Large intestine (tissue), 3 donors: Measurements from ENCODE around the gene BRD9. TPM values are rescaled to one million over a fixed set of nuclear protein-coding genes. Genes with fewer than 3 reads are reported as not detected.

Source experiments
- DNase-seq, 2 donors: peaks; one replicate each; pipeline versions ENCODE4 v3.0.0 to v3.0.0-alpha.2; 2013
- H3K27ac ChIP-seq: one replicate; pipeline ENCODE4 v1.5.1; 2013; ENCODE audit warnings: low read length
- H3K27me3 ChIP-seq: 2 replicates; pipeline ENCODE4 v1.6.1; 2013; ENCODE audit warnings: low read length; ENCODE audit not compliant: control insufficient read depth, insufficient read depth
- H3K36me3 ChIP-seq: 2 replicates; pipeline ENCODE4 v1.6.1; 2013; ENCODE audit warnings: low read length; ENCODE audit not compliant: control insufficient read depth, insufficient read depth
- H3K4me1 ChIP-seq: one replicate; pipeline ENCODE4 v1.6.1; 2013; ENCODE audit warnings: low read length; ENCODE audit not compliant: control insufficient read depth, insufficient read depth
- H3K4me3 ChIP-seq: one replicate; pipeline ENCODE4 v1.5.1; 2013; ENCODE audit warnings: low read length
- H3K9me3 ChIP-seq: one replicate; pipeline ENCODE4 v1.6.1; 2013; ENCODE audit warnings: mild to moderate bottlenecking, low read depth, low read length, moderate library complexity; ENCODE audit not compliant: control insufficient read depth
- WGBS: methylation state at CpG from one replicate; pipeline ENCODE4 v1.1.5; 2013; ENCODE audit warnings: low lambda C conversion rate; ENCODE audit not compliant: insufficient coverage; 5-methylcytosine and 5-hydroxymethylcytosine counted together
- polyA plus RNA-seq: library from polyadenylated mRNA; unstranded; fragments of 120-200 nt; gene quantifications from one replicate; pipeline ENCODE4 v1.2.1, GENCODE V29; 2013

BRD9 gene
- polyA plus RNA-seq, 1 donor, result 36.2 TPM

DNA sequence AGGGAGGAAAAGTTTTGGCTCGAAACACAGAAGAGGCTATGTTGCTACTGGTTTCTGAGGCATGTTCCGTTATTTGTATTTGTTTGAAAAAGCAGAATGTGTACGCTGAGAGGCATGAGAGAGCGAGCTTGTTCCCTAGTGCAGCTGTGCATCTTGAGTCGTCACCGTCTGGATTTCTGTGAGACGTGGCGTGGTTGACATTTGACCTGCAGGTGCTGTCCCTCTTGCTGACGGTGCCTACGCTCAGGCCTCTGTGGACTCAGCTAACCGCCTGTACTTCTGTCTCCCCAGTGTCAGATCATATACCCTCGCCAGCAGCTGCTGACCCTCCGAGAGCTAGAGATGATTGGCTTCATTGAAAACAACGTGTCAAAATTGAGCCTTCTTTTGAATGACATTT, 21.6 kb upstream of the BRD9 start:
- Histone ChIP-seq H3K4me1 (no peaks in the 10 kb centered on the region), H3K27ac (no peak overlapping the region), H3K4me3 (no peak overlapping the region), H3K36me3 (peaks cover 27% of the 10 kb centered on the region), H3K9me3 (no peaks in the 10 kb centered on the region), H3K27me3 (no peaks in the 10 kb centered on the region)
- 100% methylated on average over 1 of the region's 14 CpGs for WGBS
- no peak for DNase-seq

GRCh38 chr5:912280-913091, 19.9 kb upstream of the BRD9 start:
- Histone ChIP-seq H3K27ac (no peak overlapping the region), H3K4me1 (no peaks in the 10 kb centered on the region), H3K36me3 (peaks cover 37% of the 10 kb centered on the region), H3K4me3 (no peak overlapping the region), H3K27me3 (no peaks in the 10 kb centered on the region), H3K9me3 (no peaks in the 10 kb centered on the region)
- WGBS, result no CpG with 5 or more reads among the region's 44 CpGs
- no peak for DNase-seq

- no peak overlapping the region for H3K27ac ChIP-seq
- no peaks in the 10 kb centered on the region for H3K4me1 ChIP-seq
- no CpG with 5 or more reads among the region's 11 CpGs for WGBS
- H3K27me3 ChIP-seq, result no peaks in the 10 kb centered on the region
- H3K9me3 ChIP-seq, result no peaks in the 10 kb centered on the region
- H3K4me3 ChIP-seq, result no peak overlapping the region
- no peak for DNase-seq
- H3K36me3 ChIP-seq, result peaks cover 34% of the 10 kb centered on the region
Observed at GRCh38 chr5:911601-912000, 19.0 kb upstream of the BRD9 start.

GRCh38 chr5:910769-911160, 18.2 kb upstream of the BRD9 start:
- no peak overlapping the region for H3K27ac ChIP-seq
- DNase-seq, result no peak
- no peaks in the 10 kb centered on the region for H3K9me3 ChIP-seq
- peaks cover 31% of the 10 kb centered on the region for H3K36me3 ChIP-seq
- H3K4me3 ChIP-seq, result no peak overlapping the region
- H3K27me3 ChIP-seq, result no peaks in the 10 kb centered on the region
- no CpG with 5 or more reads among the region's 7 CpGs for WGBS
- H3K4me1 ChIP-seq, result no peaks in the 10 kb centered on the region

- no peaks in the 10 kb centered on the region for H3K27me3 ChIP-seq
- peaks cover 34% of the 10 kb centered on the region for H3K36me3 ChIP-seq
- DNase-seq, result no peak
- no peaks in the 10 kb centered on the region for H3K4me1 ChIP-seq
- H3K27ac ChIP-seq, result no peak overlapping the region
- no peaks in the 10 kb centered on the region for H3K9me3 ChIP-seq
- no CpG with 5 or more reads among the region's 18 CpGs for WGBS
- no peak overlapping the region for H3K4me3 ChIP-seq
Observed at GRCh38 chr5:909994-910768, 17.6 kb upstream of the BRD9 start.

DNA sequence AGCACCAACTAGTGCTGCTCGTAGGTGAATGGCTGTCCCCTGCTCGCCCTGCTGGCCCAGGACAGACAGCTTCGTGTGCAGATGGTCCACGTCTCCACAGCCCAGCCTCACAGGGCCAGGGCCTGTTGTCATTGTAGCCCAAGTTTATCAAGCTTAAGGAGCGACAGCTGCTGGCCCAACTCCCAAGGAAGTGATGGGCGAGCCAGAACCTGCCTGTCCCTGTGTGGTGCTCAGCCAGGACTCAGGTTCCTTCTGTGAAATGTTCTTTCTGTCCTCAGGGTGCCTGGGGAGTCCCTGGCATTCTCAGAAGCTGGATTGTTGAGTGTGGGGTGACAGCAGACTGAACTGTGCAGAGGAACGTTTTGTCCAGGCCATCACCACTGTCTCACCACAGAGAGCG, 16.5 kb upstream of the BRD9 start:
- Histone ChIP-seq H3K27me3 (no peaks in the 10 kb centered on the region), H3K9me3 (no peaks in the 10 kb centered on the region), H3K36me3 (peaks cover 29% of the 10 kb centered on the region), H3K27ac (no peak overlapping the region), H3K4me3 (no peak overlapping the region), H3K4me1 (no peaks in the 10 kb centered on the region)
- DNase-seq, result no peak
- no CpG with 5 or more reads among the region's 8 CpGs for WGBS

DNA sequence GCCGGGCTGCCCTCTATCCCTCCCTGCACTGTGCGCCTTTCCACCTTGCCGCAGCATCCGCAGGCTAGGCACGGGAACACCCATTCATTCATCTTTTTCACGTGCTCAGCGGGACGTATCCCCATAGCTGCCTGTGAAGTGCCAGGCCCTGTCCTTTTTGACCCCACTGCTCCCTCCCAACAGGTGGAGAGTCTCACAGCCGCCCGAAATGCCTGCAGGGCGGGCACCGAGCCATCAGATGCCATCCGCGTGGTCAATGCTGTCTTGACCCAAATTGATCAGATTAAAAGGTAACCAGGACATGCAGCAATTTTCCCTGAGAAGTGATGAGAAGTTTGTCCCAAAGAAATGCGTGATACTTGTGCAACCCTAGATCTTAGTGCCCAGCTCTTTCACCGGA, 15.6 kb upstream of the BRD9 start:
- 100% methylated on average over 1 of the region's 16 CpGs for WGBS
- no peak overlapping the region for H3K27ac ChIP-seq

GRCh38 chr5:907366-907910, 14.8 kb upstream of the BRD9 start:
- Histone ChIP-seq H3K4me3 (no peak overlapping the region), H3K4me1 (no peaks in the 10 kb centered on the region), H3K27me3 (no peaks in the 10 kb centered on the region), H3K27ac (no peak overlapping the region), H3K36me3 (peaks cover 27% of the 10 kb centered on the region), H3K9me3 (no peaks in the 10 kb centered on the region)
- no peak for DNase-seq
- WGBS, result no CpG with 5 or more reads among the region's 7 CpGs

More for the DNA sequence above, 15.6 kb upstream of the BRD9 start:
- Histone ChIP-seq H3K4me3 (no peak overlapping the region), H3K27me3 (no peaks in the 10 kb centered on the region), H3K36me3 (peaks cover 27% of the 10 kb centered on the region), H3K4me1 (no peaks in the 10 kb centered on the region), H3K9me3 (no peaks in the 10 kb centered on the region)
- DNase-seq, result no peak

DNA sequence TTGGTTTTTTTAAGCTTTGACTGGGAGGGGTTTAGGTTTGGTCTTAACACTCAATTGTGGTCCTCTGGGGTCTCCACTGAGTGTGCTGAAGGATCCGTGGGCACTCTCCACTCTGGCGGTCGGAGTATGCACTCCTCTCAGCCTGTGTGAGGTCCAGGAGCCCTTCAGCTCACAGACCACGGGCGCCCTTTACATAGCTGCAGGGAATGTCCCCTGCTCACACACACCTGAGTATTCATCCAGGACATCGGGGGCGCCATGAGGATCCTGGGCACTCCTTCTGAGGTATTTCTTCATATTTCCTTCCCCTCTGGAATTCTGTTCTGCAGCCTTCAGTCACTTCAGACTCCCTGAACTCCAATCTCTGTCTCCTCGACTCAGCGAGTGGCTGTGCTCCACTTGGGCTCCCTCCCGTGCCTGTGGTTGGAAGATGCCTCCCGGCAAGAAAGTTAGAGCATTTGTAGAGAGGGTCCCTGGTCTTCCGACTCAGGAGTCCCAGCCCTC, 12.6 kb upstream of the BRD9 start:
- Histone ChIP-seq H3K36me3 (peaks cover 27% of the 10 kb centered on the region), H3K27me3 (no peaks in the 10 kb centered on the region), H3K9me3 (no peaks in the 10 kb centered on the region), H3K4me3 (no peak overlapping the region), H3K27ac (no peak overlapping the region), H3K4me1 (no peaks in the 10 kb centered on the region)
- WGBS, result no CpG with 5 or more reads among the region's 12 CpGs
- DNase-seq, result no peak

GRCh38 chr5:903756-904096, 11.1 kb upstream of the BRD9 start:
- no peaks in the 10 kb centered on the region for H3K27me3 ChIP-seq
- WGBS, result 96% methylated on average over 4 of the region's 6 CpGs
- H3K4me3 ChIP-seq, result no peak overlapping the region
- H3K27ac ChIP-seq, result no peak overlapping the region
- no peak for DNase-seq
- H3K36me3 ChIP-seq, result peaks cover 20% of the 10 kb centered on the region
- H3K4me1 ChIP-seq, result no peaks in the 10 kb centered on the region
- H3K9me3 ChIP-seq, result no peaks in the 10 kb centered on the region
